22Rv1 (cell line): ENCODE results near the gene STUM.

Experiments
- H3K27ac ChIP-seq: fragments of 450-650 bp; 2 replicates; pipeline ENCODE4 v1.5.1; 2017
- CTCF ChIP-seq: fragments of 450-650 bp; IDR thresholded peaks from 2 replicates; pipeline ENCODE4 v1.5.1; 2017; ENCODE audit warnings: mild to moderate bottlenecking
- ZFX ChIP-seq: fragments of 450-650 bp; IDR thresholded peaks from 2 replicates; pipeline ENCODE4 v1.6.1; 2017; ENCODE audit warnings: antibody characterized with exemption, borderline replicate concordance

STUM gene

GRCh38 chr1:226545836-226546596 lies 2.5 kb upstream of the STUM start:
- TF ChIP-seq ZFX = no peak
- TF ChIP-seq CTCF = no peak
- no peak overlapping the region for H3K27ac ChIP-seq

GRCh38 chr1:226546926-226547325 lies 1.6 kb upstream of the STUM start:
- TF ChIP-seq ZFX (no peak), CTCF (no peak)
- H3K27ac ChIP-seq = no peak overlapping the region

GRCh38 chr1:226547754-226548191 lies 791 bp upstream of the STUM start:
- no peak overlapping the region for H3K27ac ChIP-seq
- TF ChIP-seq CTCF (peak; percentile 100), ZFX (no peak)

- no peak overlapping the region for H3K27ac ChIP-seq
- no peak for TF ChIP-seq ZFX
- TF ChIP-seq CTCF = 0 out of 2 replicates have a peak, but pooled peaks have one; percentile 0
Measured at GRCh38 chr1:226549094-226549936, 751 bp downstream of the STUM start.

GRCh38 chr1:226549937-226550671 lies 1.5 kb downstream of the STUM start:
- TF ChIP-seq ZFX (no peak), CTCF (peak; percentile 28)
- H3K27ac ChIP-seq = no peak overlapping the region

- TF ChIP-seq CTCF = no peak
- no peak for TF ChIP-seq ZFX
- H3K27ac ChIP-seq = no peak overlapping the region
Measured at GRCh38 chr1:226550672-226551041, 2.1 kb downstream of the STUM start.
